Urinary bladder (tissue), 4 donors: ENCODE results near the gene PDSS1. TPM values are rescaled to one million over a fixed set of nuclear protein-coding genes. Genes with fewer than 3 reads are reported as not detected.

ENCODE experiments used
- DNase-seq: peaks from one replicate; pipeline ENCODE4 v3.0.0-alpha.2; 2015; ENCODE audit errors: extremely low spot score
- H3K27ac ChIP-seq: one replicate; pipeline ENCODE4 v1.5.1; 2013; ENCODE audit warnings: low read depth, mild to moderate bottlenecking, moderate library complexity
- H3K36me3 ChIP-seq: one replicate; pipeline ENCODE4 v1.6.1; 2013; ENCODE audit warnings: mild to moderate bottlenecking, moderate library complexity; ENCODE audit not compliant: insufficient read depth
- H3K4me1 ChIP-seq: one replicate; pipeline ENCODE4 v1.6.1; 2013; ENCODE audit warnings: mild to moderate bottlenecking, moderate library complexity; ENCODE audit not compliant: insufficient read depth
- H3K4me3 ChIP-seq: one replicate; pipeline ENCODE4 v1.5.1; 2013; ENCODE audit warnings: low read depth, low read length
- WGBS: extraction: QIAGEN DNeasy Blood & Tissue Kit; methylation state at CpG from one replicate; pipeline ENCODE4 v1.1.7; 2013; 5-methylcytosine and 5-hydroxymethylcytosine counted together
- polyA plus RNA-seq: library from polyadenylated mRNA; stranded (reverse); fragments of 200-250 nt; gene quantifications from one replicate; pipeline ENCODE4 v1.2.3, GENCODE V29; 2013
- total RNA-seq: library from RNA; depleted of rRNA; stranded (reverse); fragments of >200 nt; gene quantifications from one replicate; pipeline ENCODE4 v1.2.3, GENCODE V29; 2014
- donor health status: healthy with polysubstance abuse.
- donor health status: healthy.

PDSS1 gene
- total and polyA plus RNA-seq, 2 donors, result 4.4 to 10.3 TPM

GRCh38 chr10:26735435-26735834 is 37.9 kb downstream of the PDSS1 start:
- Histone ChIP-seq H3K36me3 (no peaks in the 10 kb centered on the region), H3K4me1 (no peaks in the 10 kb centered on the region), H3K27ac (no peak overlapping the region), H3K4me3 (no peak overlapping the region)
- no peak for DNase-seq
- WGBS, result 92% methylated on average over 4 of the region's 4 CpGs

- H3K4me3 ChIP-seq, result no peak overlapping the region
- peaks cover 1% of the 10 kb centered on the region for H3K36me3 ChIP-seq
- 55% methylated on average over 1 of the region's 1 CpG for WGBS
- H3K4me1 ChIP-seq, result no peaks in the 10 kb centered on the region
- no peak overlapping the region for H3K27ac ChIP-seq
- no peak for DNase-seq
Measured at GRCh38 chr10:26737730-26738129, 40.2 kb downstream of the PDSS1 start.

GRCh38 chr10:26738301-26738911 is 40.9 kb downstream of the PDSS1 start:
- Histone ChIP-seq H3K4me1 (no peaks in the 10 kb centered on the region), H3K27ac (no peak overlapping the region)
- 78% methylated on average over 5 of the region's 5 CpGs for WGBS

GRCh38 chr10:26739071-26739631 is 41.6 kb downstream of the PDSS1 start:
- WGBS, result 77% methylated on average over 6 of the region's 6 CpGs

More at GRCh38 chr10:26738301-26738911, 40.9 kb downstream of the PDSS1 start:
- no peak for DNase-seq
- Histone ChIP-seq H3K4me3 (no peak overlapping the region), H3K36me3 (peaks cover 1% of the 10 kb centered on the region)

GRCh38 chr10:26741368-26741767 is 43.9 kb downstream of the PDSS1 start:
- no peaks in the 10 kb centered on the region for H3K4me1 ChIP-seq
- 97% methylated on average over 4 of the region's 4 CpGs for WGBS
- H3K27ac ChIP-seq, result no peak overlapping the region
- H3K36me3 ChIP-seq, result peaks cover 3% of the 10 kb centered on the region
- DNase-seq, result no peak
- no peak overlapping the region for H3K4me3 ChIP-seq

More at GRCh38 chr10:26739071-26739631, 41.6 kb downstream of the PDSS1 start:
- H3K4me1 ChIP-seq, result no peaks in the 10 kb centered on the region
- no peak for DNase-seq
- H3K4me3 ChIP-seq, result no peak overlapping the region
- H3K36me3 ChIP-seq, result peaks cover 3% of the 10 kb centered on the region
- no peak overlapping the region for H3K27ac ChIP-seq

GRCh38 chr10:26743091-26743490 is 45.6 kb downstream of the PDSS1 start:
- WGBS, result 92% methylated on average over 2 of the region's 2 CpGs
- H3K4me3 ChIP-seq, result no peak overlapping the region
- H3K36me3 ChIP-seq, result peaks cover 3% of the 10 kb centered on the region
- no peak overlapping the region for H3K27ac ChIP-seq
- H3K4me1 ChIP-seq, result no peaks in the 10 kb centered on the region
- no peak for DNase-seq

- WGBS, result 77% methylated on average over 1 of the region's 1 CpG
- DNase-seq, result no peak
- peaks cover 3% of the 10 kb centered on the region for H3K36me3 ChIP-seq
- no peak overlapping the region for H3K27ac ChIP-seq
- H3K4me1 ChIP-seq, result no peaks in the 10 kb centered on the region
- H3K4me3 ChIP-seq, result no peak overlapping the region
Measured at GRCh38 chr10:26743841-26744240, 46.3 kb downstream of the PDSS1 start.

GRCh38 chr10:26746061-26746460 is 48.6 kb downstream of the PDSS1 start:
- no peak overlapping the region for H3K27ac ChIP-seq
- no peak for DNase-seq
- WGBS, result 85% methylated on average over 5 of the region's 5 CpGs
- no peaks in the 10 kb centered on the region for H3K4me1 ChIP-seq
- no peak overlapping the region for H3K4me3 ChIP-seq
- H3K36me3 ChIP-seq, result peaks cover 3% of the 10 kb centered on the region

- no peak for DNase-seq
- WGBS, result 67% methylated on average over 4 of the region's 4 CpGs
- H3K27ac ChIP-seq, result no peak overlapping the region
- no peaks in the 10 kb centered on the region for H3K36me3 ChIP-seq
- no peak overlapping the region for H3K4me3 ChIP-seq
- H3K4me1 ChIP-seq, result no peaks in the 10 kb centered on the region
Measured at GRCh38 chr10:26755443-26755903, 58.0 kb downstream of the PDSS1 start.

GRCh38 chr10:26759008-26759407 is 61.5 kb downstream of the PDSS1 start:
- 88% methylated on average over 4 of the region's 4 CpGs for WGBS
- DNase-seq, result no peak
- Histone ChIP-seq H3K27ac (no peak overlapping the region), H3K4me3 (no peak overlapping the region), H3K36me3 (no peaks in the 10 kb centered on the region), H3K4me1 (no peaks in the 10 kb centered on the region)

- 91% methylated on average over 2 of the region's 2 CpGs for WGBS
- no peaks in the 10 kb centered on the region for H3K4me1 ChIP-seq
- DNase-seq, result no peak
Measured at GRCh38 chr10:26765549-26765948, 68.0 kb downstream of the PDSS1 start.

GRCh38 chr10:26770069-26770468 is 72.6 kb downstream of the PDSS1 start:
- no peaks in the 10 kb centered on the region for H3K4me1 ChIP-seq
- 98% methylated on average over 4 of the region's 4 CpGs for WGBS
- no peak for DNase-seq
- no peak overlapping the region for H3K27ac ChIP-seq
- no peak overlapping the region for H3K4me3 ChIP-seq
- no peaks in the 10 kb centered on the region for H3K36me3 ChIP-seq

More at GRCh38 chr10:26765549-26765948, 68.0 kb downstream of the PDSS1 start:
- no peak overlapping the region for H3K4me3 ChIP-seq
- no peak overlapping the region for H3K27ac ChIP-seq
- H3K36me3 ChIP-seq, result no peaks in the 10 kb centered on the region

GRCh38 chr10:26773633-26774032 is 76.1 kb downstream of the PDSS1 start:
- 80% methylated on average over 2 of the region's 2 CpGs for WGBS
- H3K4me1 ChIP-seq, result no peaks in the 10 kb centered on the region
- no peak overlapping the region for H3K27ac ChIP-seq
- no peak for DNase-seq
- no peak overlapping the region for H3K4me3 ChIP-seq
- H3K36me3 ChIP-seq, result no peaks in the 10 kb centered on the region

GRCh38 chr10:26776258-26776657 is 78.8 kb downstream of the PDSS1 start:
- H3K27ac ChIP-seq, result no peak overlapping the region
- H3K4me3 ChIP-seq, result no peak overlapping the region
- H3K36me3 ChIP-seq, result no peaks in the 10 kb centered on the region
- H3K4me1 ChIP-seq, result no peaks in the 10 kb centered on the region
- DNase-seq, result no peak
- WGBS, result 97% methylated on average over 1 of the region's 1 CpG
